RPMI7951 (cell line): Measurements from ENCODE around the gene GPRC5A. TPM values are rescaled to one million over a fixed set of nuclear protein-coding genes. Genes with fewer than 3 reads are reported as not detected.

ENCODE experiments used
- DNase-seq: peaks from one replicate; pipeline ENCODE4 v3.0.0-alpha.2; 2012; ENCODE audit warnings: low read depth
- total RNA-seq: library from RNA; depleted of rRNA; stranded (reverse); fragments of >200 nt; shearing (Covaris generic); gene quantifications from 2 replicates; pipeline ENCODE4 v1.2.3, GENCODE V29; 2014; rRNA removed

Gene GPRC5A
- total RNA-seq, 1 experiment from 2014 or later, result 4.7 TPM

- no peak for DNase-seq
These were observed 48.5 kb downstream of the GPRC5A start for GRCh38 chr12:12939888-12940287.

- DNase-seq, result no peak
These were observed 50.3 kb downstream of the GPRC5A start for GRCh38 chr12:12941450-12942350.

GRCh38 chr12:12943586-12944260 is 52.4 kb downstream of the GPRC5A start:
- DNase-seq, result no peak

- no peak for DNase-seq
These were observed 54.2 kb downstream of the GPRC5A start for GRCh38 chr12:12945591-12945990.

- DNase-seq, result no peak
These were observed 55.5 kb downstream of the GPRC5A start for GRCh38 chr12:12946686-12947355.

- no peak for DNase-seq
These were observed 56.5 kb downstream of the GPRC5A start for GRCh38 chr12:12947902-12948301.

GRCh38 chr12:12951504-12951903 is 60.1 kb downstream of the GPRC5A start:
- no peak for DNase-seq

- DNase-seq, result no peak
These were observed 60.7 kb downstream of the GPRC5A start, which contains the start of gene GPRC5D for GRCh38 chr12:12952036-12952435. GPRC5D (minus strand) TSS chr12:12952170; CDS start chr12:12950384, 1,786 bp downstream.

- no peak for DNase-seq
These were observed 63.0 kb downstream of the GPRC5A start for GRCh38 chr12:12954356-12954755.

GRCh38 chr12:12954878-12955625 is 63.7 kb downstream of the GPRC5A start:
- no peak for DNase-seq

- DNase-seq, result no peak
These were observed 67.5 kb downstream of the GPRC5A start for GRCh38 chr12:12958886-12959285.

GRCh38 chr12:12960639-12961209 is 69.4 kb downstream of the GPRC5A start:
- no peak for DNase-seq

- no peak for DNase-seq
These were observed 72.9 kb downstream of the GPRC5A start for GRCh38 chr12:12964255-12964654.

- DNase-seq, result no peak
These were observed 74.5 kb downstream of the GPRC5A start for GRCh38 chr12:12965836-12966235.

Other genes with a start within 250 kb of the GPRC5A start
- 2.2 and 3.6 TPM in 2 replicates for gene GPR19, start 195.4 kb upstream of the GPRC5A start, total RNA-seq
- gene CDKN1B, start 174.2 kb upstream of the GPRC5A start, total RNA-seq, result 26.6 and 30.8 TPM in 2 replicates
- gene APOLD1, start 105.9 kb upstream of the GPRC5A start, total RNA-seq, result 12.6 and 12.7 TPM in 2 replicates
- gene DDX47, start 78.2 kb upstream of the GPRC5A start, total RNA-seq, result 75.4 and 86.6 TPM in 2 replicates
- gene GPRC5D, start 60.6 kb downstream of the GPRC5A start, total RNA-seq, result not detected in 2 replicates
- 4.1 and 8.9 TPM in 2 replicates for gene HEBP1, start 108.7 kb downstream of the GPRC5A start, total RNA-seq
- 2.7 and 2.9 TPM in 2 replicates for gene FAM234B, start 152.8 kb downstream of the GPRC5A start, total RNA-seq
- gene GSG1, start 212.1 kb downstream of the GPRC5A start, total RNA-seq, result not detected in 2 replicates